Mesothelial cell of epicardium (in vitro differentiated cells): ENCODE results near the gene PPME1. TPM values are rescaled to one million over a fixed set of nuclear protein-coding genes. Genes with fewer than 3 reads are reported as not detected.
"Not testable (repeated sequence)": the region's sequence is repeated elsewhere in the genome, so short reads cannot be mapped to it uniquely, and the experiment has no call there.

Source experiments
- DNase-seq, 2 experiments: peaks; one replicate each; pipeline ENCODE4 v3.0.0; 2021; ENCODE audit warnings: low spot score in 2 of 2; ENCODE audit not compliant: unreplicated experiment in 2 of 2
- H3K27ac Mint-ChIP-seq: 2 replicates; pipeline ENCODE4 v1.8.0; 2021; ENCODE audit warnings: mixed read lengths
- H3K27me3 Mint-ChIP-seq: 2 replicates; pipeline ENCODE4 v1.8.0; 2021; ENCODE audit warnings: low read depth, mixed read lengths
- H3K36me3 Mint-ChIP-seq: 2 replicates; pipeline ENCODE4 v1.8.0; 2021; ENCODE audit warnings: mixed read lengths
- H3K4me1 Mint-ChIP-seq: 2 replicates; pipeline ENCODE4 v1.8.0; 2021; ENCODE audit warnings: mixed read lengths
- H3K4me3 Mint-ChIP-seq: 2 replicates; pipeline ENCODE4 v1.8.0; 2021; ENCODE audit warnings: mild to moderate bottlenecking, moderate library complexity, mixed read lengths
- H3K9me3 Mint-ChIP-seq: 2 replicates; pipeline ENCODE4 v1.8.0; 2021; ENCODE audit warnings: mixed read lengths
- CTCF ChIP-seq: fragments of 200-600 bp; sonication (generic); IDR thresholded peaks from one replicate; pipeline ENCODE4 v1.5.0; 2021; ENCODE audit warnings: antibody characterized with exemption; ENCODE audit not compliant: unreplicated experiment
- total RNA-seq: library from RNA; stranded (reverse); gene quantifications from 3 replicates; pipeline ENCODE4 v1.2.1, GENCODE V29; 2021

Gene PPME1
- total RNA-seq, 1 donor from 2014 or later = 50.6 TPM

- Mint-ChIP-seq H3K4me3 (no peak overlapping the region), H3K4me1 (peaks cover 65% of the 10 kb centered on the region), H3K27me3 (no peaks in the 10 kb centered on the region), H3K36me3 (peaks cover 2% of the 10 kb centered on the region), H3K27ac (peak overlapping the region; percentile 99), H3K9me3 (no peaks in the 10 kb centered on the region)
- TF ChIP-seq CTCF = no peak
- no peak for DNase-seq
These were observed 31.8 kb upstream of the PPME1 start for GRCh38 chr11:74139151-74139918.

GRCh38 chr11:74139919-74140431 lies 31.1 kb upstream of the PPME1 start:
- not testable (repeated sequence) for H3K36me3 Mint-ChIP-seq, H3K4me3 Mint-ChIP-seq, H3K27me3 Mint-ChIP-seq, H3K9me3 Mint-ChIP-seq, DNase-seq
- Mint-ChIP-seq H3K27ac (peak overlapping the region; percentile 93), H3K4me1 (peaks cover 62% of the 10 kb centered on the region)

DNA sequence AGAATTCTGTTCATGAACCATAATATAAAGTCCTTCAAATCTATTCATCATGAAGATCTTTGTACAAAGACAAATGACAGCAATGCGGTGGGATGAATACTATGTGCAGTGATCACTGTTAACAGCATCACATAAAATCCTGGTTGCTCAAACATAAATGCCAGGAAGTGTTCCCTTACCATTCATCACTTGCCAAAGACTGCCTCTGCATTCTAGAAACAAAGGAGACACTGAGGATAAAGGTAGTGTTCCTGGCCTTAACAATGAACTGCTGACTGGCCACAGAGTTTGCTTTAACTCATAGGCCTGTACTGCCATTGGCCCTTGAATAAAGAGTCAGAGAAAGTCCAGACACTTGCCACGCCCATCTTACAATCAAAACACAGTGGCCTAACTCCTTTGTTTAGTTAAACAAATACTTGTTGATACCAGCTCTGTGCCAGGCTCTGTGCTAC lies 29.8 kb upstream of the PPME1 start:
- Mint-ChIP-seq H3K4me1 (peaks cover 51% of the 10 kb centered on the region), H3K27me3 (no peaks in the 10 kb centered on the region), H3K9me3 (peaks cover 11% of the 10 kb centered on the region), H3K4me3 (no peak overlapping the region), H3K27ac (peak overlapping the region; percentile 93), H3K36me3 (peaks cover 9% of the 10 kb centered on the region)
- TF ChIP-seq CTCF = no peak
- DNase-seq = no peak

- no peak overlapping the region for H3K4me3 Mint-ChIP-seq
- no peak for TF ChIP-seq CTCF
- H3K9me3 Mint-ChIP-seq = peaks cover 11% of the 10 kb centered on the region
- DNase-seq = no peak
- peaks cover 9% of the 10 kb centered on the region for H3K36me3 Mint-ChIP-seq
- H3K27me3 Mint-ChIP-seq = no peaks in the 10 kb centered on the region
- peaks cover 47% of the 10 kb centered on the region for H3K4me1 Mint-ChIP-seq
- peak overlapping the region; percentile 83 for H3K27ac Mint-ChIP-seq
These were observed 29.2 kb upstream of the PPME1 start for GRCh38 chr11:74141908-74142307.

DNA sequence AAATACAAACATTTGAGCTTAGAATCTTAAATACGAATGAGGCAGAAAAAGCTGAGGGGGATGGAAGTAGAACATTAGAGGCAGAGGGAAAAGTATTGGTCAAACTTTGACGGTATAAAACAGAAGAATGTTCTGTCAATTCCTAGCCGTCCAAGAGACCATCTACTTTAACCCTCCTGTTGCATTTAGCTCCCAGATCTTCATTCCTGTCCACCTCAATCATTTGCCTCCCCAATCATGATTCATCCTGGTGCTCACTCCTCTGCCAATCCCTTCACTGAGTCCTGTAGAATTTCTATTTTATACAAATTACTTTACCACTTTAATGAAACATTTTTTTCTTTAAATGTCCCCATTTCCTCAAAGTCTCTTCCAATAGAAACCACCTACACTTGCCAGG lies 28.5 kb upstream of the PPME1 start:
- no peak overlapping the region for H3K4me3 Mint-ChIP-seq
- no peak for TF ChIP-seq CTCF
- peak overlapping the region; percentile 68 for H3K27ac Mint-ChIP-seq
- peaks cover 52% of the 10 kb centered on the region for H3K4me1 Mint-ChIP-seq
- no peaks in the 10 kb centered on the region for H3K27me3 Mint-ChIP-seq
- peaks cover 9% of the 10 kb centered on the region for H3K36me3 Mint-ChIP-seq
- H3K9me3 Mint-ChIP-seq = peaks cover 11% of the 10 kb centered on the region
- no peak for DNase-seq

DNA sequence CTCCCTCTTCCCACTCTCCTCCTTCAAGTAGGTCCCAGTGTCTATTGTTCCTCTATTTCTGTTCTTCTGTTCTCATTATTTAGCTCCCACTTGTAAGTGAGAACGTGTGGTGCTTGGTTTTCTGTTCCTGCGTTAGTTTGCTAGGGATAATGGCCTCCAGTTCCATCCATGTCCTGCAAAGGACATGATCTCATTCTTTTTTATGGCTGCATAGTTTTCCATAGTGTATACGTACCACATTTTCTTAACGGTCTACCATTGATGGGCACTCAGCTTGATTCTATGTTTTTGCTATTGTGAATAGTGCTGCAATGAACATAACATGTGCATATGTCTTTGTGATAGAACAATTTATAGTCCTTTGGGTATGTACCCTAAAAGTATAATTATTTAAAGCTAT lies 26.5 kb upstream of the PPME1 start:
- H3K4me3 Mint-ChIP-seq = no peak overlapping the region
- no peak for TF ChIP-seq CTCF

More for the DNA sequence above, 26.5 kb upstream of the PPME1 start:
- no peak overlapping the region for H3K27ac Mint-ChIP-seq
- peaks cover 7% of the 10 kb centered on the region for H3K36me3 Mint-ChIP-seq
- H3K27me3 Mint-ChIP-seq = no peaks in the 10 kb centered on the region
- DNase-seq = no peak
- H3K4me1 Mint-ChIP-seq = peaks cover 46% of the 10 kb centered on the region
- H3K9me3 Mint-ChIP-seq = peaks cover 11% of the 10 kb centered on the region
